Parathyroid adenoma (tissue), 2 donors: Measurements from ENCODE around the gene TMEM120A.

Experiments used
- H2AFZ ChIP-seq: fragments of 300-600 bp; sonication (generic); one replicate; pipeline ENCODE4 v1.7.0; 2017; ENCODE audit warnings: antibody characterized with exemption, mild to moderate bottlenecking
- H3K27ac ChIP-seq: fragments of 300-600 bp; sonication (generic); one replicate; pipeline ENCODE4 v1.7.0; 2017
- H3K27me3 ChIP-seq: fragments of 300-600 bp; sonication (generic); one replicate; pipeline ENCODE4 v1.7.0; 2017; ENCODE audit warnings: low read length; ENCODE audit not compliant: control insufficient read depth, insufficient read depth
- H3K36me3 ChIP-seq: fragments of 300-600 bp; sonication (generic); one replicate; pipeline ENCODE4 v1.7.0; 2017; ENCODE audit warnings: low read length; ENCODE audit not compliant: control insufficient read depth, insufficient read depth
- H3K4me1 ChIP-seq: fragments of 300-600 bp; sonication (generic); one replicate; pipeline ENCODE4 v1.7.0; 2017; ENCODE audit warnings: control low read depth
- H3K4me2 ChIP-seq: fragments of 300-600 bp; sonication (generic); one replicate; pipeline ENCODE4 v1.7.0; 2017; ENCODE audit warnings: low read length
- H3K4me3 ChIP-seq: fragments of 300-600 bp; sonication (generic); one replicate; pipeline ENCODE4 v1.7.0; 2017; ENCODE audit warnings: low read depth, low read length
- H3K79me2 ChIP-seq: fragments of 300-600 bp; sonication (generic); one replicate; pipeline ENCODE4 v1.7.0; 2017; ENCODE audit warnings: control low read depth
- H3K9ac ChIP-seq: fragments of 300-600 bp; sonication (generic); one replicate; pipeline ENCODE4 v1.7.0; 2017; ENCODE audit warnings: mild to moderate bottlenecking
- H3K9me3 ChIP-seq: fragments of 300-600 bp; sonication (generic); one replicate; pipeline ENCODE4 v1.7.0; 2017; ENCODE audit warnings: low read length; ENCODE audit not compliant: control insufficient read depth
- TF ChIP-seq, protein P1 (sequence below): fragments of 300-600 bp; sonication (generic); IDR thresholded peaks from one replicate; pipeline ENCODE4 v1.7.0; 2017; ENCODE audit warnings: antibody characterized with exemption, mild to moderate bottlenecking
- donor health status: primary hyperparathyroidism.

TMEM120A gene

DNA sequence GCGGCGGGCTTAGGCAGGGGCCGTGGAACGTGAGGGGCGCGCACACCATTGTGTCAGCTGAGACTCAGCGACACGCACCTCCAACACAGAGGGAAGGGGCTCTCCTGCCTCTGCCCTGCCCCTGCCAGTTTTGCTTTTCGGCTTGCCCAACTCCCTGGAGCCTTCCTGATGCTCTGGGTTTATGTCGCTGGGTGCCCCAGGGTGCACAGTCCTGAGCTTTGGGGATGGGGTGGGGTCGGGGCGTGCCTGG is 13.3 kb downstream of the TMEM120A start:
- H3K4me3 ChIP-seq, result no peak overlapping the region
- TF ChIP-seq, protein P1, sequence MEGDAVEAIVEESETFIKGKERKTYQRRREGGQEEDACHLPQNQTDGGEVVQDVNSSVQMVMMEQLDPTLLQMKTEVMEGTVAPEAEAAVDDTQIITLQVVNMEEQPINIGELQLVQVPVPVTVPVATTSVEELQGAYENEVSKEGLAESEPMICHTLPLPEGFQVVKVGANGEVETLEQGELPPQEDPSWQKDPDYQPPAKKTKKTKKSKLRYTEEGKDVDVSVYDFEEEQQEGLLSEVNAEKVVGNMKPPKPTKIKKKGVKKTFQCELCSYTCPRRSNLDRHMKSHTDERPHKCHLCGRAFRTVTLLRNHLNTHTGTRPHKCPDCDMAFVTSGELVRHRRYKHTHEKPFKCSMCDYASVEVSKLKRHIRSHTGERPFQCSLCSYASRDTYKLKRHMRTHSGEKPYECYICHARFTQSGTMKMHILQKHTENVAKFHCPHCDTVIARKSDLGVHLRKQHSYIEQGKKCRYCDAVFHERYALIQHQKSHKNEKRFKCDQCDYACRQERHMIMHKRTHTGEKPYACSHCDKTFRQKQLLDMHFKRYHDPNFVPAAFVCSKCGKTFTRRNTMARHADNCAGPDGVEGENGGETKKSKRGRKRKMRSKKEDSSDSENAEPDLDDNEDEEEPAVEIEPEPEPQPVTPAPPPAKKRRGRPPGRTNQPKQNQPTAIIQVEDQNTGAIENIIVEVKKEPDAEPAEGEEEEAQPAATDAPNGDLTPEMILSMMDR, result no peak

DNA sequence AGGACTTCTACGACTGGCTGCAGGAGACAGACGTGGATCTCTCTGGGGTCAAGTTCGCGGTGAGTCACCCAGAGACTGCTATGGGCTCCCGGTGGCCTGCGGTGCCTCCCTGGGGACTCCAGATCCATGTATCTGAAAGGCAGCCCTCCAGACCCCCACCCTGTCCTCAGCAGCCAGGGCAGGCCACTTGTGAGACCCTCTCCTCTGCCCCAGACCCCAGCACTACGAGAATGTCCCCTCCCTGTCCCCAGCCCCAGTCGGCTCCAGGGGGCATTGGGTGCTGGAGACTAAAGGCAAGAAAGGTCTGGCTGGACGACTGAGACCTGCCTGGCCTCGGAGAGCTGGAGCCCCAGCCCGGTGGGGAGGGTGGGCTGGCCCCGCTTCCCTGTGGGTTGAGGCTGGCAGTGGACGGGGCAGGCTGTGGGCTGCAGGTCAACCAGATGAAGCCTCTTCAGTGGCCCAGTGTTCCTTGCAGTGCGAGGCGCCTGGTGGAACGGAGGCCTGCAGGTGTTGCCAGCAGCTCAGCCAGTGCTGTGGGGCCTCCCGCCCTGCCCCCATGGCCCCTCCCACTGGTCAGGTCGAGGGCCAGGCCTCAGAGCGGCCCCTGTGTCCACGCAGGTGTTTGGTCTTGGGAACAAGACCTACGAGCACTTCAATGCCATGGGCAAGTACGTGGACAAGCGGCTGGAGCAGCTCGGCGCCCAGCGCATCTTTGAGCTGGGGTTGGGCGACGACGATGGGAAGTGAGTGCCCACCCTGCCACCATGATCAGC is 13.8 kb downstream of the TMEM120A start:
- Histone ChIP-seq H3K27me3 (no peaks in the 10 kb centered on the region), H3K9ac (no peak overlapping the region), H3K4me1 (peaks cover 4% of the 10 kb centered on the region), H3K9me3 (no peaks in the 10 kb centered on the region), H3K36me3 (no peaks in the 10 kb centered on the region), H3K27ac (no peak overlapping the region), H3K4me3 (no peak overlapping the region), H3K4me2 (no peak overlapping the region), H3K79me2 (peaks cover 5% of the 10 kb centered on the region), H2AFZ (no peak overlapping the region)
- TF ChIP-seq, protein P1, result no peak

More for the DNA sequence above, 13.3 kb downstream of the TMEM120A start:
- no peaks in the 10 kb centered on the region for H3K9me3 ChIP-seq
- H3K4me1 ChIP-seq, result peaks cover 4% of the 10 kb centered on the region
- H3K9ac ChIP-seq, result no peak overlapping the region
- no peak overlapping the region for H2AFZ ChIP-seq
- no peaks in the 10 kb centered on the region for H3K27me3 ChIP-seq
- H3K27ac ChIP-seq, result no peak overlapping the region
- H3K36me3 ChIP-seq, result no peaks in the 10 kb centered on the region
- H3K79me2 ChIP-seq, result peaks cover 5% of the 10 kb centered on the region
- H3K4me2 ChIP-seq, result no peak overlapping the region

DNA sequence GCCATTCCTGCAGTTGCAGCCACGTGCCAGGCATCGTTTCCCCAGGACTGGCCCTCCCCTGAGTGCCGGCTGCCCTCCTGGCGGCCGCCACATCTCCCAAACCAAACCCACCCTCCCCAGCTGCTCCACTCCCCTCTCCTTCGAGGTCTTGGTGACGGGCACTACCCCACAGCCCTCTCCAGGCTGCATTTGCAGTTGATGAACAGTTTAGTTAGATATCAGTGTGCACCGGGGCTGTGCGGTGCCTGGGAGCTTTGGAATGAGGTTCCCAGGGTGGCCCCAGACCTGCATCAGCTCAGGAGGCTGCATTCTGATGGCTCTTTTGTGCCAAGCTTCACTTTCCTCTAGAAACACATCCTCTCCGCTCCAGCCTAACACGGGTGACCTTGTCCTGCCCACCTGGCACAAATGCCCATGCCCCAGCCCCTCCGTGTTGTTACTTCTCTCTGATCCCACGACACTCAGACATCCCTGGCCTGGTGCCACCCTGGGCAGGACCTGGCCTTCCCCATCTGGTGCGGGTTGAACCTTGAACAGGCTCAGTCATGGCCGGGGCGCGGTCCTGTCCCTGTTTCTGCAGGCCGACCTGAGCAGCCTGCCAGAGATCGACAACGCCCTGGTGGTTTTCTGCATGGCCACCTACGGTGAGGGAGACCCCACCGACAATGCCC is 14.5 kb downstream of the TMEM120A start:
- Histone ChIP-seq H3K9ac (no peak overlapping the region), H3K4me1 (peaks cover 4% of the 10 kb centered on the region), H3K27me3 (no peaks in the 10 kb centered on the region), H3K4me2 (no peak overlapping the region), H2AFZ (no peak overlapping the region), H3K36me3 (no peaks in the 10 kb centered on the region), H3K79me2 (peaks cover 5% of the 10 kb centered on the region), H3K4me3 (no peak overlapping the region), H3K27ac (no peak overlapping the region), H3K9me3 (no peaks in the 10 kb centered on the region)
- TF ChIP-seq, protein P1, result no peak

DNA sequence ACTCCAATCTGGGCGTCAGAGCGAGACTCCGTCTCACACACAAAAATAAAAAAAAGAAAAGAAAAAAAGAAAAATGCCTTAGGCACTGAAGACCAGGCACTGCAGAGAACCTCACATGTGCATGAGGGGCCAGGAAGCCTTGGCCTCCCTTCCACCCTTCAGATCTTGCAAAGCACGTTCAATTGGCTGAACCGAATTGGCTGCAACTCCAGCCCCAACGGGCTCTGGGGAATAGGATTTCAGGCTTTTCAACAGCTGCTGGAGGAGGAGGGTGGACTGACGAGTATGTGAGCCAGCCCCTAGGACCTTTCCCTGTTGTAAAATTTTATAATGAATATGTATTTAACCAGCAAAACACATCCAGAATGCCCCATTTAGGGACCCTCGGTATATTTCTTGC is 16.7 kb downstream of the TMEM120A start:
- TF ChIP-seq, protein P1, result no peak
- Histone ChIP-seq H3K79me2 (peaks cover 5% of the 10 kb centered on the region), H3K9me3 (no peaks in the 10 kb centered on the region), H3K36me3 (no peaks in the 10 kb centered on the region), H3K4me3 (no peak overlapping the region), H3K27ac (no peak overlapping the region), H2AFZ (no peak overlapping the region), H3K9ac (no peak overlapping the region), H3K4me2 (no peak overlapping the region), H3K27me3 (no peaks in the 10 kb centered on the region), H3K4me1 (peaks cover 4% of the 10 kb centered on the region)
